Endodermal cell (in vitro differentiated cells): ENCODE data around the gene REEP1. TPM values are rescaled to one million over a fixed set of nuclear protein-coding genes. Genes with fewer than 3 reads are reported as not detected.

Source experiments
- DNase-seq: peaks from one replicate; pipeline ENCODE4 v3.0.0-alpha.2; 2017
- H3K27ac ChIP-seq: 2 replicates; pipeline ENCODE4 v1.5.1; 2013; ENCODE audit warnings: mild to moderate bottlenecking, low read depth, low read length, moderate library complexity
- H3K27me3 ChIP-seq: 2 replicates; pipeline ENCODE4 v1.6.1; 2013; ENCODE audit warnings: mild to moderate bottlenecking, low read length, moderate library complexity; ENCODE audit not compliant: insufficient read depth, control insufficient read depth, poor library complexity, severe bottlenecking
- H3K36me3 ChIP-seq: 2 replicates; pipeline ENCODE4 v1.7.0; 2013; ENCODE audit warnings: mild to moderate bottlenecking, low read length, moderate library complexity; ENCODE audit not compliant: control insufficient read depth, insufficient read depth
- H3K4me1 ChIP-seq: one replicate; pipeline ENCODE4 v1.7.0; 2013; ENCODE audit warnings: low read length; ENCODE audit not compliant: control insufficient read depth, insufficient read depth
- H3K4me3 ChIP-seq: 2 replicates; pipeline ENCODE4 v1.5.1; 2013; ENCODE audit warnings: mild to moderate bottlenecking, low read length, moderate library complexity
- H3K9ac ChIP-seq: 2 replicates; pipeline ENCODE4 v1.6.1; 2013; ENCODE audit warnings: mild to moderate bottlenecking, low read length, moderate library complexity; ENCODE audit not compliant: poor library complexity, severe bottlenecking; ENCODE audit errors: extremely low read depth
- H3K9me3 ChIP-seq: 2 replicates; pipeline ENCODE4 v1.6.1; 2013; ENCODE audit warnings: mild to moderate bottlenecking, low read length, moderate library complexity; ENCODE audit not compliant: control insufficient read depth
- H3K27ac Mint-ChIP-seq: 2 replicates; pipeline ENCODE4 v1.8.0; 2020; ENCODE audit warnings: mixed read lengths
- H3K27me3 Mint-ChIP-seq: 2 replicates; pipeline ENCODE4 v1.8.0; 2021; ENCODE audit warnings: mild to moderate bottlenecking, mixed read lengths; ENCODE audit not compliant: insufficient read depth
- H3K36me3 Mint-ChIP-seq: 2 replicates; pipeline ENCODE4 v1.8.0; 2020; ENCODE audit warnings: low read depth, mixed read lengths
- H3K4me1 Mint-ChIP-seq: 2 replicates; pipeline ENCODE4 v1.8.0; 2020; ENCODE audit warnings: mixed read lengths
- H3K4me3 Mint-ChIP-seq: 2 replicates; pipeline ENCODE4 v1.8.0; 2020; ENCODE audit warnings: mild to moderate bottlenecking, moderate library complexity, mixed read lengths
- H3K9me3 Mint-ChIP-seq: 2 replicates; pipeline ENCODE4 v1.8.0; 2020; ENCODE audit warnings: mild to moderate bottlenecking, mixed read lengths
- CTCF ChIP-seq: fragments of 200-600 bp; sonication (generic); conservative IDR thresholded peaks from 2 replicates; pipeline ENCODE4 v1.5.0; 2021; ENCODE audit warnings: antibody characterized with exemption, mild to moderate bottlenecking
- WGBS, 2 experiments: methylation state at CpG; one replicate each; pipeline versions ENCODE4 v1.1.5 to v1.1.7; 2013; ENCODE audit warnings: missing lambda C conversion rate in 2 of 2, mixed read lengths in 1 of 2; ENCODE audit not compliant: insufficient coverage in 1 of 2, insufficient read length in 1 of 2; 5-methylcytosine and 5-hydroxymethylcytosine counted together
- total RNA-seq, 2 donors: library from RNA; stranded (reverse); fragmentation: NEBNext Ultra II Directional in 1 of 2; extraction: Animal tissue kit (Norgen Biotek cat#: 25700) in 1 of 2; gene quantifications; 2 replicates in 1 of 2; 3 replicates in 1 of 2; pipeline ENCODE4 v1.2.1, GENCODE V29; 2021

The REEP1 gene
- total RNA-seq, 2 donors from 2014 or later: 2.9 to 3.8 TPM

GRCh38 chr2:86319700-86320580, 17.5 kb downstream of the REEP1 start:
- Mint-ChIP-seq H3K27ac (no peak overlapping the region), H3K4me3 (no peak overlapping the region), H3K36me3 (no peaks in the 10 kb centered on the region), H3K4me1 (peaks cover 14% of the 10 kb centered on the region), H3K27me3 (peaks cover 66% of the 10 kb centered on the region), H3K9me3 (no peaks in the 10 kb centered on the region)
- Histone ChIP-seq H3K9ac (no peak overlapping the region), H3K27me3 (peaks cover 67% of the 10 kb centered on the region), H3K9me3 (no peaks in the 10 kb centered on the region), H3K4me3 (no peak overlapping the region), H3K36me3 (no peaks in the 10 kb centered on the region), H3K4me1 (no peaks in the 10 kb centered on the region), H3K27ac (no peak overlapping the region)
- TF ChIP-seq CTCF: no peak
- WGBS, 2 experiments: 72 to 80% methylated on average over 5 to 8 of the region's 8 CpGs
- DNase-seq: no peak

DNA sequence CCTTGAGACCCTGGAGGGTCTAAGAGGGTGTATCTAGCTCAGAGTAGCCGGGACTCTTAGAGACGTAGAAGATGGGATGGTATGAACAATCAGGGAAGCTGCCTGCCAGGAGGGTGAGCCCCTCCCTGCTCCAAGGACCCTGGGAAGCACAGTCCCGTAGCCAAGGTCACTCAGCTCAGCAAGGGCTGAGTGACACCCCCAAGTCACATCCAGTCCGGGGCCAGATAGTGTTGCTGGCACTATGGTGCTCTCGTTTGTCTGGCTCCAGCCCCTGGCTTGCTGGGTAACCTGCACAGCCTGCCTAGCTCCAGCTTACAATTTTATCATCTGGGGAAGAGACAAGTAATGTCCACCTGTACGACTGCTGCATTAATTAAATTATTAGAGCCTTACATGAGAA, 22.3 kb downstream of the REEP1 start:
- Mint-ChIP-seq H3K36me3 (no peaks in the 10 kb centered on the region), H3K27ac (no peak overlapping the region), H3K9me3 (no peaks in the 10 kb centered on the region), H3K4me1 (peaks cover 10% of the 10 kb centered on the region), H3K4me3 (no peak overlapping the region), H3K27me3 (peaks cover 56% of the 10 kb centered on the region)
- Histone ChIP-seq H3K4me3 (no peak overlapping the region), H3K9me3 (no peaks in the 10 kb centered on the region), H3K9ac (no peak overlapping the region), H3K36me3 (no peaks in the 10 kb centered on the region), H3K27me3 (peaks cover 58% of the 10 kb centered on the region), H3K27ac (no peak overlapping the region), H3K4me1 (no peaks in the 10 kb centered on the region)
- TF ChIP-seq CTCF: no peak
- 87 to 90% methylated on average over 5 to 6 of the region's 6 CpGs for WGBS, 2 experiments
- DNase-seq: peak; percentile 31

GRCh38 chr2:86314125-86314524, 23.3 kb downstream of the REEP1 start:
- 80 to 89% methylated on average over 1 to 2 of the region's 2 CpGs for WGBS, 2 experiments
- Histone ChIP-seq H3K27me3 (peaks cover 58% of the 10 kb centered on the region), H3K4me3 (no peak overlapping the region), H3K36me3 (no peaks in the 10 kb centered on the region), H3K9ac (no peak overlapping the region), H3K4me1 (no peaks in the 10 kb centered on the region), H3K27ac (no peak overlapping the region), H3K9me3 (no peaks in the 10 kb centered on the region)
- no peak overlapping the region for H3K27ac Mint-ChIP-seq
- no peak overlapping the region for H3K4me3 Mint-ChIP-seq
- no peak for TF ChIP-seq CTCF
- no peaks in the 10 kb centered on the region for H3K9me3 Mint-ChIP-seq
- H3K36me3 Mint-ChIP-seq: no peaks in the 10 kb centered on the region
- H3K4me1 Mint-ChIP-seq: peaks cover 5% of the 10 kb centered on the region
- DNase-seq: no peak
- peaks cover 52% of the 10 kb centered on the region for H3K27me3 Mint-ChIP-seq
